ENCODE results near the gene VHLL. TPM values are rescaled to one million over a fixed set of nuclear protein-coding genes. Genes with fewer than 3 reads are reported as not detected.

Gene VHLL
- total RNA-seq, 2 donors from 2014 or later = not detected

- no peaks in the 10 kb centered on the region for H3K9me3 ChIP-seq (ENCODE audit: control insufficient read depth, low read length)
- Mint-ChIP-seq H3K36me3 (ENCODE audit: low read depth) (peaks cover 16% of the 10 kb centered on the region), H3K9me3 (no peaks in the 10 kb centered on the region), H3K27me3 (ENCODE audit: insufficient read depth) (no peaks in the 10 kb centered on the region), H3K27ac (no peak overlapping the region), H3K4me3 (no peak overlapping the region), H3K4me1 (peaks cover 17% of the 10 kb centered on the region)
- peaks cover 3% of the 10 kb centered on the region for H3K36me3 ChIP-seq (ENCODE audit: control insufficient read depth, insufficient read depth, low read length)
- no peak for TF ChIP-seq CTCF (conservative IDR thresholded peaks at IDR 0.05)
- DNase-seq = no peak
- WGBS, 2 experiments (ENCODE audit: insufficient coverage in 1 of 2, insufficient read length in 1 of 2) = 93 to 96% methylated on average over 7 to 8 of the region's 8 CpGs
- no peak overlapping the region for H3K9ac ChIP-seq (ENCODE audit: extremely low read depth, low read length, poor library complexity, severe bottlenecking)
- H3K27ac ChIP-seq (ENCODE audit: low read depth, low read length) = no peak overlapping the region
- H3K4me3 ChIP-seq (ENCODE audit: low read length) = no peak overlapping the region
- peaks cover 7% of the 10 kb centered on the region for H3K4me1 ChIP-seq (ENCODE audit: control insufficient read depth, insufficient read depth, low read length)
- H3K27me3 ChIP-seq (ENCODE audit: control insufficient read depth, insufficient read depth, low read length, poor library complexity, severe bottlenecking) = no peaks in the 10 kb centered on the region
Measured at GRCh38 chr1:156293098-156293434, 6.0 kb downstream of the VHLL start.

DNA sequence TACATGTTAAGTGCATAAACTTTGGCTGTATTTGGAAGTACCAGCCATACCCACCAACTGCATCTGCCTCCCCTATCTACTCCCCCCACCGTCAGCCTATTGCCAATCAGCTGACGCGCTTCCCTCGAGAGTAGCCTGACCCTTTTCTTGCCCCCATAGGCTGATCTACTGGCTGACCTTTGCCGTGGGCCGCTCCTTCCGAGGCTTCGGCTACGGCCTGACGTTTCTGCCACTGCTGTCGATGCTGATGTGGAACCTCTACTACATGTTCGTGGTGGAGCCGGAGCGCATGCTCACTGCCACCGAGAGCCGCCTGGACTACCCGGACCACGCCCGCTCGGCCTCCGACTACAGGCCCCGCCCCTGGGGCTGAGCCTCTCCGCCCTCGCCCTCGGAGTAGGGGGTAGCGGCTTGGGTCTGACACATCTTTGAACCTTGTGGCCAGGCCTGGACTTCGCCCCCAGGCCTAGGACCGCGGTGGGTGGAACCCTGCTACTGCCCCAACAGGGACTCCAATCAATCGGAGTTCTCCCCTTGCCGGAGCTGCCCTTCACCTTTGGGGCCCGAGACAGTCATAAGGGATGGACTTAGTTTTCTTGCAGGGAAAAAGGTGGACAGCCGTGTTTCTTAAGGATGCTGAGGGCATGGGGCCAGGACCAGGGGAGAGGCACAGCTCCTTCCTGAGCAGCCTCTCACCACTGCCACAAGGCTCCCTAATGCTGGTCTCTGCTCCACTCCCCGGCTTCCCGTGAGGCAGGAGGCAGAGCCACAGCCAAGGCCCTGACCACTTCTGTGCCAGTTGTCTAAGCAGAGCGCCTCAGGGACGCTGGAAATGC lies 7.7 kb downstream of the VHLL start:
- H3K4me1 ChIP-seq (ENCODE audit: control insufficient read depth, insufficient read depth, low read length) = peaks cover 7% of the 10 kb centered on the region
- peaks cover 17% of the 10 kb centered on the region for H3K4me1 Mint-ChIP-seq
- H3K9me3 ChIP-seq (ENCODE audit: control insufficient read depth, low read length) = no peaks in the 10 kb centered on the region
- 21 to 28% methylated on average over 22 to 37 of the region's 37 CpGs for WGBS, 2 experiments (ENCODE audit: insufficient coverage in 1 of 2, insufficient read length in 1 of 2)
- H3K4me3 Mint-ChIP-seq = peak overlapping the region; percentile 65
- peak overlapping the region; percentile 88 for H3K4me3 ChIP-seq (ENCODE audit: low read length)
- H3K27me3 ChIP-seq (ENCODE audit: control insufficient read depth, insufficient read depth, low read length, poor library complexity, severe bottlenecking) = no peaks in the 10 kb centered on the region
- H3K9ac ChIP-seq (ENCODE audit: extremely low read depth, low read length, poor library complexity, severe bottlenecking) = peak overlapping the region; percentile 62
- peak; percentile 98 for DNase-seq
- H3K27ac Mint-ChIP-seq = peak overlapping the region; percentile 87
- H3K36me3 Mint-ChIP-seq (ENCODE audit: low read depth) = peaks cover 16% of the 10 kb centered on the region
- no peak overlapping the region for H3K27ac ChIP-seq (ENCODE audit: low read depth, low read length)
- peaks cover 3% of the 10 kb centered on the region for H3K36me3 ChIP-seq (ENCODE audit: control insufficient read depth, insufficient read depth, low read length)
- no peak for TF ChIP-seq CTCF (conservative IDR thresholded peaks at IDR 0.05)
- H3K27me3 Mint-ChIP-seq (ENCODE audit: insufficient read depth) = no peaks in the 10 kb centered on the region
- H3K9me3 Mint-ChIP-seq = no peaks in the 10 kb centered on the region

DNA sequence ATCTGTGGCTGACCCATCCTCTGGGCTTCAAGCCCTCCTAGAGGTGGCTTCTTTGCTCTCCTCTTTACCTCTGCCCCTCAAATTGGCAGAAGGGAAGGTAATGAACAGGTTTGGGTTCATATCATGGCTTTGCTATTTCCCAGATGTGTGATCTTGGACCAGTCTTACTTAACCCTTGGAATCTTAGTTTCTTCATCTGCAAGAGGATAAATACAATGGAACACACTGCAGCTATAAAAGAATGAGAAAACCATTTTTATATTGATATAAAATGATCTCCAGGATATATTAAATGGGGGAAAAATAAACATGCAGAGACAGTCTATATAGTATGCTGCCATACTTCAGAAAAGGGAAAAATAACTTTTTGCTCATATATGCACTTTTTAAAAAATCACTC lies 9.2 kb downstream of the VHLL start:
- peaks cover 3% of the 10 kb centered on the region for H3K36me3 ChIP-seq (ENCODE audit: control insufficient read depth, insufficient read depth, low read length)
- peaks cover 11% of the 10 kb centered on the region for H3K4me1 Mint-ChIP-seq
- no peak for TF ChIP-seq CTCF (conservative IDR thresholded peaks at IDR 0.05)
- no peak for DNase-seq
- no peak overlapping the region for H3K27ac Mint-ChIP-seq
- peaks cover 7% of the 10 kb centered on the region for H3K4me1 ChIP-seq (ENCODE audit: control insufficient read depth, insufficient read depth, low read length)
- H3K9ac ChIP-seq (ENCODE audit: extremely low read depth, low read length, poor library complexity, severe bottlenecking) = no peak overlapping the region
- no peaks in the 10 kb centered on the region for H3K9me3 Mint-ChIP-seq
- H3K9me3 ChIP-seq (ENCODE audit: control insufficient read depth, low read length) = no peaks in the 10 kb centered on the region
- H3K27me3 Mint-ChIP-seq (ENCODE audit: insufficient read depth) = no peaks in the 10 kb centered on the region
- H3K27ac ChIP-seq (ENCODE audit: low read depth, low read length) = no peak overlapping the region
- no peak overlapping the region for H3K4me3 Mint-ChIP-seq
- peaks cover 16% of the 10 kb centered on the region for H3K36me3 Mint-ChIP-seq (ENCODE audit: low read depth)
- H3K27me3 ChIP-seq (ENCODE audit: control insufficient read depth, insufficient read depth, low read length, poor library complexity, severe bottlenecking) = no peaks in the 10 kb centered on the region
- no peak overlapping the region for H3K4me3 ChIP-seq (ENCODE audit: low read length)

Data from endodermal cell (in vitro differentiated cells).